ENCODE measurements around the gene RNPS1.
"Not testable (repeated sequence)": the region's sequence is repeated elsewhere in the genome, so short reads cannot be mapped to it uniquely, and the experiment has no call there.

The RNPS1 gene

DNA sequence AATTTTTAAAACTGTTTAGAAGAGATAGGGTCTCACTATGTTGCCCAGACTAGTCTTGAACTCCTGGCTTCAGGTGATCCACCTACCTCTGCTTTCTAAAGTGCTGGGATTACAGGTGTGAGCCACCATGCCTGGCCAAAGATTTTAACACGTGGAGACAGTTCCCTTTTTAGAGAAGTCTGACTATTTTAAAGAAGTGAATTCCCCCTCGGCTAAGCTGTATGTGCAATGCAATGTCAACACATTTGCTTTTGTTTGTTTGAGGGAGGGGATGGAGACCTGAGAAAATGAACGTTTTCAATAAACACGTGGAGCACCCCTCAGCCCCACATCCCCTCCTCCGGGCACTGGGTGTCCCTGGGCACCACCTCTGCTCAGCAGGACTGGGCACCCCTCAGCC is 14.3 kb upstream of the RNPS1 start:
- no peak for FAIRE-seq

GRCh38 chr16:2280981-2281542 is 13.1 kb upstream of the RNPS1 start:
- FAIRE-seq, result no peak

- FAIRE-seq, result no peak
Observed at GRCh38 chr16:2280461-2280860, 12.5 kb upstream of the RNPS1 start.

DNA sequence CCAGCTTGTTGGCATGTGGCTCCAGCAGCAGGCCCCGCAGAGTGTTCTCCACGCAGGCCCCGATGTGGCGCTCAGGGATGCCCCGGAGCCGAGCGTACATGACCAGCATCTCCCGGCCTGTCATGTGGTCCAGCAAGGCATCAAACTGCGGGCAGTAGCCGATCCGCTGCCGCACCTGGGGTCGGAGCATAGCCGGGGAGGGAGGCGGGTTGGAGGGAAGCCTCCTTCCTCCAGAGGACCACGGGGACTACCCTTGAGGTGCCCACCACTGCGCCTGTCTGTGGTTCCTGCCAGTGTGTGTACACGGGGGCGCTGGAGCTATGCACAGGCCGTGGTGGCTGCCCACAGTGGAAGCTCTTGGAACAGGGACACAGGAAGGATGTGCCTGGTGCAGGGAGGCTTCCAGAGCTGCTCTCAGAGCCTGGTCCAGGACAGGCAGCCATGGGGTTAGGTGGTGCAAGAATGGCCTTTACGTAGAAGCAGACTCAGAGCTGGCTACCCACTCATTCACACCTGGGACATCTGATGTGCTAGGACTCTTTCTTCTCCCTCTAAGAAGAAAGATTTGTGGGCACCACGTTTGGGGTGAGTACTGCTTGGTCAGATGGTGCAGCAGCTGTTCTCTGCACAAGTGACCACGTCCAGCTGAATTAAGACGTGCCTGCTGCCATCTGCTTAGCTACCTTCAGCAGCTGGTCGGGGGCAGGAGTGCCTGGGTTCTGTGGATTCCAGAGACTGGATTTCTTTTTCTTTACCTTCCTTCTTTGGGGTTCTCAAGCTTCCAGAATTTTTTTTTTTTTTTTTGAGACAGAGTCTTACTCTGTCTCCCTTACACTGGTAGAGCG is 11.3 kb upstream of the RNPS1 start:
- FAIRE-seq, result no peak

DNA sequence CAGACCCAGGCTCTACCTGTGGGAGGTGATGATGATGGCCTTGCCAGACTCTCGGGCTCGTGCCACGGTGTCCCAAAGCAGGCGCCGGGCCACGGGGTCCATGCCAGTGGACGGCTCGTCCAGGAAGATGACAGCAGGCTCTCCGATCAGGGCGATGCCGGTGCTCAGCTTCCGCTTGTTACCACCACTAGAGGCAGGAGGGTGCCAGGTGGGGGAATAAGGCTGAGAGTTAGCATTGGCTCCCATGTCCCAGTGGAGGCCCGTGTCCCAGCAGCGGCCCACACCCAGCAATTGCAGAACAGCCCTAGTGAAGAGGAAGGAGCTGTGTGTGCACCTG is 10.3 kb upstream of the RNPS1 start:
- FAIRE-seq, result no peak

DNA sequence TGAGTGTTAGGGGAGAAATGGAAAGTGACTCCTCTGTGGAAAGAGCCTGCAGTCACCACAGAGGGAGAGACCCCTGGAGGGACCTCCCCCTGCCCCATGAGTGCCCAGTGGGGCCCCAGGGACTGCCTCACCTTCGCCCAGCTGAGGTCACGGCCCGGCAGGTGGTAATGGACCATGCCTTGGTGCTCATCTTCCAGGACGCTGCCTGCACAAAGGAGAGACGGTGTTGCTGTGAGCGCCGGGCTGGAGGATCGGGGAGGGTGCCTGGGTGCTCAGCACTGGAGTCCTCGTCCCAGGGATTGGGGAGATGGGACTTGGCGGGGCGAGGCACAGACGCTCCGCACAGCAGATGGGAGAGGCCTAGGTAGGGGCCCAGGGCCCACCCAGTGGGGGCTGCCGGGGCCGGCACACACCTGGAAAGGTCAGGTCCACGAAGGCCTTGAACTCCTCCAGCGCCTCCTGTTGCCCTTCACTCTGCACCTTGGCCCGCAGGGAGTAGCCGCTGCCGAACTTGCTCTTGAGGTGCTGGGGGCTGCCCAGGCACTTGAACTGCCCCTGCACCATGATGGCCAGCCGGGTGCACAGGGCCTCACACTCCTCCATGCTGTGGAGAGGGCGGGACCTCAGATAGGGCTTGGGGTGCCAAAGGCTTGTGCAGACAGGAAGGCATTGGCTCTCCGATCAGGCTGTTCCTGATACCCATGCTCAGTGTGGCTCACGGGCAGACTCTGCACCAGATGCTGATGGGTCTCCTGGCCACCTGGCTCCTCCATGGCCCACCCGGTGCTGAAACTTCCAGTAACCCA is 9.7 kb upstream of the RNPS1 start:
- FAIRE-seq, result no peak

DNA sequence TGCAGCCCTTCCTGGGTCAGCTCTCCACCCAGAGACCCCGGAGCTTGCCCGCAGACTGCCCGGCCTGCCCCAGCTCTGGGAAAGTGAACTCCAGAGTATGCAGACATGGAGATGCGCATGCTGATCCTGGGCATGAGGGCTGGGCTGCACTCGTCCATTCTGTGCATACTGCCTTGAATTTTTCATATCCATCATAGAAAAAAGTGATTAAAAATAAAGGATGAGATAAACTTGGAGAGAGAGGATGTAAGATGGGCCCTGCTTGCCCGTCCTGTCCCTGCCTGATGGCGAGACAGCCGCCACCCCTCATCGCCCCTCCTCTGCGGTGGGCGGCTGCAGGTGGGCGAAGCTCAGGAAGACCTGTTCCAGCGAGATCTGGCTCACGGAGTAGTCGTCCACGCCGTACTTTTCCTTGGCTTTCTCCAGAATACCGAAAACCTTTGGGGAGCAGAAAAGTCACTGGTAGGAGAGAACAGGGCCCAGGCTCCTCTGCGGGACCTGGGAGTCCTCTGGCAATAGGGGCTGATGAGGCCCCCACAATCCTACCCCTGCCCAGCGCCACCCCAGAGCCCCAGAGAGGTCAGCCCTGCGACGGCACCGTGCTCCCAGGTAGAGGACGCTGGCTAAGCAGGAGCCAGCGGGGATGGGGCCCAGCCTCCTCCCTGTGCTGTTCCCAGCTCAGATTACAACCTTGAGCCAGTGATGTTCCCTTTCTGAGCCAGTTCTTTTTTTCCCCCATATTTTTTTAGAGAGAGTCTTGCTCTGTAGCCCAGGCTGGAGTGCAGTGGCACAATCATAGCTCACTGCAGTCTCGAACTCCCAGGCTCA is 8.7 kb upstream of the RNPS1 start:
- FAIRE-seq, result no peak

DNA sequence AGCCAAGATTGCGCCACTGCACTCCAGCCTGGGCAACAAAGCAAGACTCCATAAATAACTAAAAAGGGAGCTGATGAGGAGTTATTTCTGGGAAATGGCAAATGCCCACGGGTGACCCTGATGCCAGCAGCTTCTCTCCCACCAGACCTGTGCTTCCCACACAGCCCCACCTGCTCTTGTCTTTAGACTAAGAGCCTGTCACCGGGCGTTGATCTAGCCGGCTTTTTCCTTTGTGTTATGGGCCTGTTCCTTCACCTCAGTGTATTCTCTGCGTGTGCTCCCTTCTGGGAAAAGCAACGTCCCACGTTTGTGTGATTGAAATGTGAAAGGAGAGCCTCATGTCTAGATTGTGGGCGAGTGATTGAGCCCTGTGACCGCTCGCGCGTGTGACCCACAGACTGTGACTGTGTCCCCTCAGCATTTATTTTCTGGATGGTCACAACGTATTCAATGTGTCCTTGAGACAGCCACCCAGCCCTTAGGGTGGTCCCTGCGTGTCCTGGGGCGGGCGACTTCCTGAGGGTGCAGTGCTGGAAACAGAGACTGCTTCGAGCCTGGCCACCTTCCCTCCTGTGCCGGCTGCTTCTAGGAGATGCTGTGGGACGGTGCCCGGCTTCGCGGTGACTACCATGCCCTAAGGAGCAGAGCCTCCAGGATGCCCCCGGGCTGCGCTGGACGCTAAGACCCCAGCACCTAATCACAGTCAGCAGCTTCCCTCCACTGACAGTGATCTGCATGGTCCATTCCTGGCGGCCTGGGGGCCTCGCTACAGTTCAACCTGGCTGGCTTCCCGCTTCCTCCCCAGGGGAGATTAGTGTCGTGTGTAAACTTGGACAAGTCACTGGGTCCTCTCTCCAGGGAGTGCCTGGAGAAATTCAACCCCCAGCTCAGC is 7.8 kb upstream of the RNPS1 start:
- FAIRE-seq, result no peak

- FAIRE-seq, result no peak
Observed at GRCh38 chr16:2273931-2274330, 6.0 kb upstream of the RNPS1 start.

GRCh38 chr16:2273484-2273883 is 5.6 kb upstream of the RNPS1 start:
- FAIRE-seq, result no peak

- no peak for FAIRE-seq
Observed at GRCh38 chr16:2271848-2272461, 4.0 kb upstream of the RNPS1 start.

GRCh38 chr16:2270588-2271470 is 2.9 kb upstream of the RNPS1 start:
- FAIRE-seq, result no peak

GRCh38 chr16:2270070-2270462 is 2.1 kb upstream of the RNPS1 start:
- FAIRE-seq, result no peak

DNA sequence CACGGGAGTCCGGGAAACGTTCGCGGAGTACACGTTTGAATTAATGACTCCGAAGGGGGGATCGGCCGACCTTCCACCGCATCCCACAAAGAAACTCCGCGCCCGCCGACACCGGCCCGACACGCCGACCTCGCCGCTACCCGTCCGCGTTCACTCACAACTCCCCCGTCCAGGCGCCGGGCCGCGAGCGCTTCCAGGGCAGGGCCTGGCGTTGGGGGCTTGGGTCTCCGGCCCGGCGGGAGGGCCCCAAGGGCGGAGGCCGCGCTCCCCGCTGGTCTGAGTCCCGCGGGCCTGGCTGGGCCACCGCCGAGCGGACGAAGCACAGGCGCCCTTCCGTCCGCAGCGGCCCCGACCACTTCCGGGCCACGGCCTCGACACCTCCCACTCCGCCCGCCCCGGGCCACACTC is 417 bp downstream of the RNPS1 start:
- FAIRE-seq, result not testable (repeated sequence)

DNA sequence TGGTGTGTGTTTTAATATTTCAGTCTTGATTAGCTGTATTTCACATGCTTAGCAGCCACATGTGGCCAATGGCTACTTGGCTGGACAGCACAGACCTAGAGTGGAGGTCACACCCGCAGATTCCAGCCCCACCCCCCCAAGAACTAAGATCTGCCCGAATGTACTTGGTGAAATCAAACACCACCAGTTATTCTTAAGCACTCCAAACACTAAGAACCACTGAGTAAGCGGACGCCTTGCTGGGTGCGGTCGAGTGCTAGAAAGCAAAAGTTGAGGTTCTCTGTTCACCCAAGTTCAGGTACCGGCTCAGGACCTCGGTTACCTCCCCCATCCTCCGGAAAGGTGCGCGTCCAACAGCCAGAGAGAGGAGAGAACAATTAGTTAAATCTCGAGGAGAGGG is 1.0 kb downstream of the RNPS1 start:
- not testable (repeated sequence) for FAIRE-seq

- FAIRE-seq, result not testable (repeated sequence)
Observed at GRCh38 chr16:2263026-2263425, 4.9 kb downstream of the RNPS1 start.

DNA sequence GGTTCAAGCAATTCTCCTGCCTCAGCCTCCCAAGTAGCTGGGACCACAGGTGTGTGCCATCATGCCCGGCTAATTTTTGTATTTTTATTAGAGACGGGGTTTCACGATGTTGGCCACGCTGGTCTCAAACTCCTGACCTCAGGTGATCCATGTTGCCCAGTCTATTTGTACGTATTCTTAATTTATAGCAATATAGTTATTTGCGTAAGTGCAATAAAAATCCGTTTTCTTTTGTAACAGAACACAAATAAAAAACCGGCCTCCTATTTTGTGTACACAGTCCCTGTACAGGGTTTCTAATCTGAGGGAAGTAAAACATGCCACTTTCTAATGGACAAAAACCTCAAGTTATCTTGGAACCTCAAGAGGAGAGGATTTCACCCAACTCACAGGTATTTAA is 7.7 kb downstream of the RNPS1 start:
- FAIRE-seq, result no peak

- FAIRE-seq, result not testable (repeated sequence)
Observed at GRCh38 chr16:2258530-2258929, 9.4 kb downstream of the RNPS1 start.

- FAIRE-seq, result no peak
Observed at GRCh38 chr16:2257726-2258125, 10.2 kb downstream of the RNPS1 start.

DNA sequence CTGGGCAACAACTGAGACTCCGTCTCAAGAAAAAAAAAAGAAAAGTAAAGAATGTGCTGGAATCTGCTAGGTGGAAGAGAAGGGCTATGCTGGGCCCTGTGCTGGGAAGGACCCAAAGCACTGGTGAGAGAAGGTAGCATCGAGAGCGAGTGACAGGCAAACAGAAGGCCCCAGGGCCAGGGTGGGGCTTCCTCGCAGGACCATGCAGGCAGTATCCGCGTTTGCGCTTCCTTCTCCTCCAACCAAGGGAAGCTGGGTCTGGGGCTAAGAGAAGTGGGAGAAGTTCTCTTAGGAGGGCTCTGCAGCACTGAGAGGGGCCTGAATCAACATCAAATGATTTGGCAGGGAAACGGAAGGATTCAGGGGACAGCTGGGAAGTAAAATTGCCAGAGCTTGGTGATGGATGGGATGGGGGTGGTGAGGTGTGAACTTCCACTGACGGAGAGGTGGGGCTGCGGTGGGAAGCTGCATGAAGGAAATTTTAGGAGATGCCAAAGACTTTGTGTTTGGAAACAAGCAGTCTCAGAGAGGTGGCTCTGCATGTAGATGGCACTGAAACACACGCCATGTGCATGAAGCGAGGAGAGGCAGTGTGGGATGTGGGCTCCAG is 11.3 kb downstream of the RNPS1 start:
- FAIRE-seq, result no peak

Data from colon (tissue), 2 donors.